DND-41 (cell line): Measurements from ENCODE around the gene SFMBT2.

ENCODE experiments used
- EZH2 ChIP-seq: IDR thresholded peaks from 3 replicates; pipeline ENCODE4 v1.6.1; 2012; ENCODE audit warnings: borderline replicate concordance, low read depth, mild to moderate bottlenecking, moderate library complexity, low read length, inconsistent platforms; ENCODE audit not compliant: severe bottlenecking
- TF ChIP-seq, protein P1 (sequence below): IDR thresholded peaks from 2 replicates; pipeline ENCODE4 v1.5.1; 2012; ENCODE audit warnings: borderline replicate concordance, low read length, moderate library complexity, mild to moderate bottlenecking; ENCODE audit not compliant: poor library complexity, severe bottlenecking; ENCODE audit errors: extremely low read depth

DNA sequence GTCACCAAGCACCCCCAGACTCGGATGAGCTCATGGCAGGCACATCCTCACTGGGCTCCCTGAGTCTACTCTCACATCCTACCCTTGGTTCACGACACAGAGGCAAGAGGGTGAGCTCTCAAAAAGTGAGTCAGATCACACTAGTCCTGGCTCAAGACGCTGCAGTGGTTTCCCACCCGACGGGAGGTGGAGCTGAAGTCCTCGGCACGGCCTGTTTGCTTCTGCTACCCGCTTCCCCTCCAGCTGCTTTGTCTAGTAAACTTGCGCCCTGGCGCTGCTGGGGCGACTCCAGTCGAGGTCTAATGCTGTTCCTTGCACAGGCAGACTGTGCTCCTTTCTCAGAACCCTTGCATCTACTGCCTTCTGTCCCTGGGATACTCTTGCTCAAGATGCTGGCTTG is 13.5 kb upstream of the SFMBT2 start:
- TF ChIP-seq, protein P1, sequence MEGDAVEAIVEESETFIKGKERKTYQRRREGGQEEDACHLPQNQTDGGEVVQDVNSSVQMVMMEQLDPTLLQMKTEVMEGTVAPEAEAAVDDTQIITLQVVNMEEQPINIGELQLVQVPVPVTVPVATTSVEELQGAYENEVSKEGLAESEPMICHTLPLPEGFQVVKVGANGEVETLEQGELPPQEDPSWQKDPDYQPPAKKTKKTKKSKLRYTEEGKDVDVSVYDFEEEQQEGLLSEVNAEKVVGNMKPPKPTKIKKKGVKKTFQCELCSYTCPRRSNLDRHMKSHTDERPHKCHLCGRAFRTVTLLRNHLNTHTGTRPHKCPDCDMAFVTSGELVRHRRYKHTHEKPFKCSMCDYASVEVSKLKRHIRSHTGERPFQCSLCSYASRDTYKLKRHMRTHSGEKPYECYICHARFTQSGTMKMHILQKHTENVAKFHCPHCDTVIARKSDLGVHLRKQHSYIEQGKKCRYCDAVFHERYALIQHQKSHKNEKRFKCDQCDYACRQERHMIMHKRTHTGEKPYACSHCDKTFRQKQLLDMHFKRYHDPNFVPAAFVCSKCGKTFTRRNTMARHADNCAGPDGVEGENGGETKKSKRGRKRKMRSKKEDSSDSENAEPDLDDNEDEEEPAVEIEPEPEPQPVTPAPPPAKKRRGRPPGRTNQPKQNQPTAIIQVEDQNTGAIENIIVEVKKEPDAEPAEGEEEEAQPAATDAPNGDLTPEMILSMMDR = no peak
- TF ChIP-seq EZH2 = no peak
